Activated naive CD4-positive, alpha-beta T cell treated with anti-CD3 and anti-CD28 coated beads, Interleukin-2, amount 10 ng/mL, durations not matched to agents 7 days and 5 days (primary cell): ENCODE results near the gene PPCDC.
"Not testable (repeated sequence)": the region's sequence is repeated elsewhere in the genome, so short reads cannot be mapped to it uniquely, and the experiment has no call there.

Source experiments
- CTCF ChIA-PET: fragments of 350-600 bp; sonication (Branson Sonifier 250); formaldehyde crosslinking; loops from one replicate; lab custom pipeline; 2021; ENCODE audit warnings: antibody characterized with exemption; lab: Charles Lee
- DNase-seq: peaks from one replicate; pipeline ENCODE4 v3.0.0-alpha.2; 2020
- H3K27ac Mint-ChIP-seq: one replicate; pipeline ENCODE4 v1.8.0; 2021; ENCODE audit warnings: mild to moderate bottlenecking, moderate library complexity, mixed read lengths
- H3K27me3 Mint-ChIP-seq: one replicate; pipeline ENCODE4 v1.8.0; 2021; ENCODE audit warnings: mild to moderate bottlenecking, mixed read lengths
- H3K36me3 Mint-ChIP-seq: one replicate; pipeline ENCODE4 v1.8.0; 2021; ENCODE audit warnings: mixed read lengths
- H3K4me1 Mint-ChIP-seq: one replicate; pipeline ENCODE4 v1.8.0; 2021; ENCODE audit warnings: mixed read lengths
- H3K4me3 Mint-ChIP-seq: one replicate; pipeline ENCODE4 v1.8.0; 2021; ENCODE audit warnings: mild to moderate bottlenecking, moderate library complexity, mixed read lengths
- H3K9me3 Mint-ChIP-seq: one replicate; pipeline ENCODE4 v1.8.0; 2021; ENCODE audit warnings: mixed read lengths

The PPCDC gene

GRCh38 chr15:75070674-75071073 is 47.3 kb downstream of the PPCDC start:
- CTCF ChIA-PET: interaction anchor here (0.6 to 0.7 kb wide), 2 partner anchors 10 to 27 kb away, joined by 3 to 7 read pairs; no protein-coding TSS in a partner anchor
- Mint-ChIP-seq H3K4me1 (peaks cover 54% of the 10 kb centered on the region), H3K36me3 (peaks cover 14% of the 10 kb centered on the region), H3K27ac (no peak overlapping the region), H3K27me3 (peaks cover 29% of the 10 kb centered on the region), H3K9me3 (peaks cover 5% of the 10 kb centered on the region), H3K4me3 (no peak overlapping the region)
- DNase-seq: no peak

DNA sequence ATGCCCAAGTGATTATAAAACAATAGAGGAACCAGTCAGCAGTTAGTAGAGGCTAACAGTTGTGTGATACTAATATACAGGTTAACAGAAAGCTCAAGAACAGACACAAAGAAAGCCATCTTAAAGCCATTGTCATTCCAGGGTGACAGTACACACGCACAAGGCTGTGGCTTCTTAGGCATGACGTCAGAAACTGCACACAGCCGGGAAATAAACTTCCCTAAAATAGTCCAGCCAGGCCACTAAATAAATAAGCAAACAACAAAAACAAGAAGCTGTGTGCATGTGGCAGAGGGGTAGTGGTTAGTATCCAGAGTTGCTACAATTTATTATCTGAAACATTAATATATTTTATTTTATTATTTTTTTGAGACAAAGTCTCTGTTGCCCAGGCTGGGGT is 49.8 kb downstream of the PPCDC start:
- DNase-seq: no peak
- H3K36me3 Mint-ChIP-seq: peaks cover 15% of the 10 kb centered on the region
- H3K9me3 Mint-ChIP-seq: peaks cover 12% of the 10 kb centered on the region
- H3K4me3 Mint-ChIP-seq: no peak overlapping the region
- H3K27ac Mint-ChIP-seq: no peak overlapping the region
- H3K4me1 Mint-ChIP-seq: peaks cover 38% of the 10 kb centered on the region
- CTCF ChIA-PET: interaction anchor here (1.2 kb wide), 1 partner anchor 36 kb away, joined by 3 read pairs; no protein-coding TSS in a partner anchor
- H3K27me3 Mint-ChIP-seq: peaks cover 35% of the 10 kb centered on the region

- Mint-ChIP-seq H3K4me1 (peaks cover 27% of the 10 kb centered on the region), H3K27me3 (peaks cover 34% of the 10 kb centered on the region), H3K9me3 (peaks cover 12% of the 10 kb centered on the region), H3K27ac (no peak overlapping the region), H3K4me3 (no peak overlapping the region), H3K36me3 (peaks cover 10% of the 10 kb centered on the region)
- DNase-seq: no peak
- CTCF ChIA-PET: no interaction called here
These were observed 52.9 kb downstream of the PPCDC start for GRCh38 chr15:75076277-75076676.

DNA sequence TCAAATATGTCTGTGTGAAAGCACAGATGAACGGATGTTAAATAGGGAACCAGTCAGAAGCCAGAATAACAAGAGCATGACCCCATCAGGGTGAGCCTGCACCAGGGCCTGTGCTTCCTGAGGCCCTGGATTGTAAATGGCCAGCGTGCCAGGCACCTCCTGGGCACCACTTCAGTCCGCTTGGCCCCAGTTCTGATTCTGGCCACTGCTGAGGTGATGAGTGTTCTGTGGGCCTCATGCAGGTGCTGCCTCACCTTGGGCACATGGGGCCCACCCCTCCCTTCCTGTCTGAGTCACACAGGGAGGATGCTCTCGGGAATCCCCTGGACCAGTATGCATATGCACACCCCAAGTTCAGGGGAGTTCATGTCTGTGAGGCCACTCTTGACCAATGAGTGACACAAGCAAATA is 54.2 kb downstream of the PPCDC start:
- H3K4me3 Mint-ChIP-seq, CTCF ChIA-PET, H3K27ac Mint-ChIP-seq, H3K36me3 Mint-ChIP-seq: not testable (repeated sequence)
- Mint-ChIP-seq H3K4me1 (peaks cover 18% of the 10 kb centered on the region), H3K9me3 (peaks cover 12% of the 10 kb centered on the region), H3K27me3 (peaks cover 34% of the 10 kb centered on the region)
- peak; percentile 41 for DNase-seq

GRCh38 chr15:75081150-75081549 is 57.8 kb downstream of the PPCDC start:
- peaks cover 48% of the 10 kb centered on the region for H3K27me3 Mint-ChIP-seq
- H3K4me1 Mint-ChIP-seq: peaks cover 18% of the 10 kb centered on the region
- peaks cover 10% of the 10 kb centered on the region for H3K36me3 Mint-ChIP-seq
- H3K4me3 Mint-ChIP-seq: no peak overlapping the region
- H3K9me3 Mint-ChIP-seq: peaks cover 10% of the 10 kb centered on the region
- CTCF ChIA-PET: interaction anchor here (0.6 kb wide), 1 partner anchor 10 kb away, joined by 7 read pairs; no protein-coding TSS in a partner anchor
- H3K27ac Mint-ChIP-seq: no peak overlapping the region
- DNase-seq: no peak

DNA sequence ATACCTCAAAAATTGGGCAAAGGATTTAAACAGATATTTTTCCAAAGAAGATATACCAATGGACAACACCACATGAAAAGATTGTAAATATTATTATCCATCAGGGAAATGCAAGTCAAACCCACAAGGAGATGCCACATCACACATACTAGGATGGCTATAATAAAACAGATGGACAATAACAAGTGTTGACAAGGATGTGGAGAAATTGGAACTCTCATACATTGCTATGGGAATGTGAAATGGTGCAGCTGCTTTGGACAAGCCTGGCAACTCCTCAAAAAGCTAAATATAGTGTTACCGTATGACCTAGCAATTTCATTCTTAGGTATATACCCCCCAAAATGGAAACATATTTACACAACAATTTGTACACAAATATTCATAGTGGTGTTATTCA is 59.3 kb downstream of the PPCDC start:
- no peak for DNase-seq
- Mint-ChIP-seq H3K27ac (no peak overlapping the region), H3K4me3 (no peak overlapping the region), H3K27me3 (peaks cover 51% of the 10 kb centered on the region), H3K36me3 (peaks cover 14% of the 10 kb centered on the region), H3K4me1 (peaks cover 12% of the 10 kb centered on the region), H3K9me3 (peaks cover 12% of the 10 kb centered on the region)
- CTCF ChIA-PET: no interaction called here

DNA sequence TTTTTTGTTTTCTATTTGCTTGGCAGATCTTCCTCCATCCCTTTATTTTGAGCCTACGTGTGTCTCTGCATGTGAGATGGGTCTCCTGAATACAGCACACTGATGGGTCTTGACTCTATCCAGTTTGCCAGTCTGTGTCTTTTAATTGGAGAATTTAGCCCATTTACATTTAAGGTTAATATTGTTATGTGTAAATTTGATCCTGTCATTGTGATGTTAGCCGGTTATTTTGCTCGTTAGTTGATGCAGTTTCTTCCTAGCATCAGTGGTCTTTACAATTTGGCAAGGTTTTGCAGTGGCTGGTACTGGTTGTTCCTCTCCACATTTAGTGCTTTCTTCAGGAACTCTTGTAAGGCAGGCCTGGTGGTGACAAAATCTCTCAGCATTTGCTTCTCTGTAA is 62.3 kb downstream of the PPCDC start:
- CTCF ChIA-PET, H3K27ac Mint-ChIP-seq, H3K4me1 Mint-ChIP-seq, H3K4me3 Mint-ChIP-seq, DNase-seq: not testable (repeated sequence)
- peaks cover 35% of the 10 kb centered on the region for H3K27me3 Mint-ChIP-seq
- H3K36me3 Mint-ChIP-seq: peaks cover 14% of the 10 kb centered on the region
- peaks cover 12% of the 10 kb centered on the region for H3K9me3 Mint-ChIP-seq

DNA sequence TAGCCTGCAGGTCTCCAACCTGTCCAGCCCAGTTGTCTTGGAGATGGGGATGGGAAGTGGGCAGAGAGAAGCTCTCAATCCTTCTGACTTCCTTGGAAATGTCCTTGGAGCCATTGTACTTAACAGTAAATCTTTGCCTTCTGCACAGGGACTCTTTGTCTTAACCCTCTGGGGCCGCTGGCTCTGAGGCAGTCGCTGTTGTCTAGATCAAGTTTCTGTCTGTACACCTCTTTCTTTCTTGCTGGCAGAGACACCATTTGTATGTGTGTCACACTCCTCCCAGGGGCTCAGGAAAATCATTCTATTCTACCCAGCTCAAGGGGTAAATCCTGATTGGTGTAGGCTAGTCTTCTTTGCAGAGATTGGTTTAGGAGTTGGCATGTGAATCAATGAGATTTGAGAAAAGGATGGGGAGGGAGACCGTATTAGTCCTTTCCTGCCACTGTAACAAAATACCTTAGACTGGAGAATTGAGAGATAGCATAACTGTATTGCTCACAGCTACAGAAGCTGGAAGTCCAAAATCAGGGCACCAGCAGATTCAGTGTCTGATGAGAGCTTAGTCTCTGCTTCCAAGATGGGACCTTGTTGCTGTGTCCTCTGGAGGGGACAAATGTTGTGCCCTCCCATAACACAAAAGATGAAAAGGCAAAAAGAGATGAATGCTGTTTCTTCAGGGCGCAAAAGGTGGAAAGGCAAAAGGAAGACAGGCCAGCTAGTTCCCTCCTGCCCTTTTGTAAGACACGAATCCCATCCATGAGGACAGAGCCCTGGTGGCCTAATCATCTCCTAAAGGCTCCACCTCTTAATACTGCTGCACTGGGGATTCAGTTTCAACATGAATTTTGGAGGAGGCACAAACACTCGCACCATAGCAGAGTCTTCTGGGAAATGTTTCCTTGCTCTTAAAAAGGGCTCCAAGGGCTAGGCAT is 66.3 kb downstream of the PPCDC start:
- Mint-ChIP-seq H3K9me3 (peaks cover 13% of the 10 kb centered on the region), H3K4me1 (peaks cover 8% of the 10 kb centered on the region), H3K36me3 (peaks cover 15% of the 10 kb centered on the region), H3K27ac (no peak overlapping the region), H3K27me3 (peaks cover 19% of the 10 kb centered on the region), H3K4me3 (no peak overlapping the region)
- no peak for DNase-seq
- CTCF ChIA-PET: no interaction called here

DNA sequence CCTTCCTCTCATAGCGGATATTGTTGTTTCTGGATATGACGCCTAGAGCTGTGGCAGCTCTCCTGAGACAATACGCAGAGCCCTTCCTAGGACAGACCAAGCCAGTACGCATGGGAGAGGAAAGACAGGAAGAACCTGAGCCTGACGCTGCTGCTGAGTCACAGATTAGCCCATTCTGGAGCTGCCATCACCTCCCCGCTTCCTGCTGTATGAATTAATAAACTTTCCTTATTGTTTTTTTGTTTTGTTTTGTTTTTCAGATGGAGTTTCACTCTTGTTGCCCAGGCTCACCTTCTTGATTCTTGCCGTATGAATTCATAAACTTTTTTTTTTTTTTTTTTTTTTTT is 67.0 kb downstream of the PPCDC start:
- Mint-ChIP-seq H3K36me3 (peaks cover 10% of the 10 kb centered on the region), H3K4me1 (peaks cover 8% of the 10 kb centered on the region), H3K4me3 (no peak overlapping the region), H3K9me3 (peaks cover 8% of the 10 kb centered on the region), H3K27me3 (peaks cover 14% of the 10 kb centered on the region), H3K27ac (no peak overlapping the region)
- CTCF ChIA-PET: no interaction called here
- DNase-seq: no peak

DNA sequence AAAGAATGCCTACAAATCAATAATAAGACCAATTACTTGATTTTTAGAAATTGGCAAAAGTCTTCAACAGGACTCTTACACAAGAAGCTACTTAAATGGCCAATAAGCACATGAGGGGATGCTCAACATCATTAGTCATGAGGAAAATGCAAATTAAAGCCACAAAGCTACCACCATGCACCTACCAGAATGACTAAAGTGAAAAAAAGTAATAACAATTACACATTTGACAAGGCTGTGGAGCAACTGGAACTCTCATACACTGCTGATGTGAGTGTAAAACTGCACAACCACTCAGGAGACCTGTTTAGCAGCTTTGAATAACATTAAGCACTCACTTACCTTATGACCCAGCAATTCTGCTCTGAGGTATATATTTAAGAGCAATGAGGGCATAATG is 68.4 kb downstream of the PPCDC start:
- H3K9me3 Mint-ChIP-seq: peaks cover 4% of the 10 kb centered on the region
- CTCF ChIA-PET: interaction anchor here (1.5 kb wide), 1 partner anchor 112 kb away, joined by 3 read pairs; no protein-coding TSS in a partner anchor
- H3K4me1 Mint-ChIP-seq: peaks cover 8% of the 10 kb centered on the region
- H3K27me3 Mint-ChIP-seq: peaks cover 6% of the 10 kb centered on the region
- H3K36me3 Mint-ChIP-seq: peaks cover 5% of the 10 kb centered on the region
- no peak overlapping the region for H3K27ac Mint-ChIP-seq
- no peak overlapping the region for H3K4me3 Mint-ChIP-seq
- no peak for DNase-seq

GRCh38 chr15:75094961-75095478 is 71.6 kb downstream of the PPCDC start:
- H3K27me3 Mint-ChIP-seq, DNase-seq, H3K4me3 Mint-ChIP-seq, H3K36me3 Mint-ChIP-seq, H3K27ac Mint-ChIP-seq, CTCF ChIA-PET, H3K9me3 Mint-ChIP-seq: not testable (repeated sequence)
- H3K4me1 Mint-ChIP-seq: peaks cover 11% of the 10 kb centered on the region

GRCh38 chr15:75095594-75095993 is 72.2 kb downstream of the PPCDC start:
- DNase-seq: no peak
- Mint-ChIP-seq H3K4me3 (no peak overlapping the region), H3K27ac (no peak overlapping the region), H3K36me3 (peaks cover 1% of the 10 kb centered on the region), H3K4me1 (peaks cover 6% of the 10 kb centered on the region), H3K27me3 (peaks cover 6% of the 10 kb centered on the region), H3K9me3 (peaks cover 2% of the 10 kb centered on the region)
- CTCF ChIA-PET: no interaction called here

DNA sequence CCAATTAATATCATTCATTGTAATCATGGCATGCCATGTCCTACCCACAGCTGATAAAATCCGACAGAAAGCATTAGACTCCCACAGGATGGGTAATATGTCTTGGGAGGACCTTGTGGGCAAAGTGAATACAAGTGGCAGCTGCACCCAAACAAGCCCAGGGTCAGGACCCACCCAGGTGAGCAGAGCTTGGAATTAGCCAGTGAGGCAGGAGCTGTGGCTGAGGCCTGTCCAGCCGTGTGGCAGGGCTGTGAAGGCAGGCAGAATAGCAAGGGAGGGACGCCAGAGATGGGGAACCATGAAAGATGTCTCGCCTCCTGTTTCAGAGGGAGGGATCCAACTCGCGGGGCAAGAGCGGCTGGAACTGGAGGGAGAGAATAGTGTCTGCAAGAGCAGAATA is 74.5 kb downstream of the PPCDC start:
- Mint-ChIP-seq H3K36me3 (peaks cover 1% of the 10 kb centered on the region), H3K4me1 (peaks cover 3% of the 10 kb centered on the region), H3K27me3 (peaks cover 17% of the 10 kb centered on the region), H3K9me3 (no peaks in the 10 kb centered on the region), H3K4me3 (no peak overlapping the region), H3K27ac (no peak overlapping the region)
- DNase-seq: no peak
- CTCF ChIA-PET: interaction anchor here (1.1 to 1.6 kb wide), 2 partner anchors 11 to 104 kb away, joined by 4 read pairs; partner anchors contain the start of gene C15orf39

GRCh38 chr15:75098404-75098803 is 75.0 kb downstream of the PPCDC start:
- CTCF ChIA-PET: interaction anchor here (1.1 to 1.6 kb wide), 2 partner anchors 11 to 103 kb away, joined by 4 read pairs; partner anchors contain the start of gene C15orf39
- H3K9me3 Mint-ChIP-seq: no peaks in the 10 kb centered on the region

More at GRCh38 chr15:75098404-75098803, 75.0 kb downstream of the PPCDC start:
- peaks cover 19% of the 10 kb centered on the region for H3K27me3 Mint-ChIP-seq
- H3K4me1 Mint-ChIP-seq: peaks cover 3% of the 10 kb centered on the region
- H3K4me3 Mint-ChIP-seq: no peak overlapping the region
- peaks cover 1% of the 10 kb centered on the region for H3K36me3 Mint-ChIP-seq
- DNase-seq: no peak
- H3K27ac Mint-ChIP-seq: no peak overlapping the region
